Peyer's patch (tissue), 4 donors: ENCODE measurements around the gene IGFBP1. TPM values are rescaled to one million over a fixed set of nuclear protein-coding genes. Genes with fewer than 3 reads are reported as not detected.
A peak's percentile ranks its signal among the peaks of the same experiment; 100 is the strongest.

ENCODE experiments used
- DNase-seq, 3 donors: peaks; one replicate each; pipeline ENCODE4 v3.0.0-alpha.2; 2017 to 2019
- H3K27ac ChIP-seq, 4 donors: fragments of 200-600 bp; sonication (generic); one replicate each; pipeline ENCODE4 v1.5.1; 2016 to 2019
- H3K27me3 ChIP-seq, 2 donors: fragments of 200-600 bp; sonication (generic); one replicate each; pipeline ENCODE4 v1.5.1; 2019
- H3K36me3 ChIP-seq, 3 donors: fragments of 200-600 bp; sonication (generic); one replicate each; pipeline ENCODE4 v1.5.1; 2016 to 2019
- H3K4me1 ChIP-seq, 4 donors: fragments of 200-600 bp; sonication (generic); one replicate each; pipeline ENCODE4 v1.5.1; 2016 to 2019
- H3K4me3 ChIP-seq, 4 donors: fragments of 200-600 bp; sonication (generic); 1 replicate in 3 of 4; 2 replicates in 1 of 4; pipeline ENCODE4 v1.5.1; 2016 to 2019; ENCODE audit warnings: mild to moderate bottlenecking in 1 of 4
- H3K9me3 ChIP-seq, 4 donors: fragments of 200-600 bp; sonication (generic); one replicate each; pipeline ENCODE4 v1.5.1; 2016 to 2019; ENCODE audit warnings: mild to moderate bottlenecking in 1 of 4
- CTCF ChIP-seq, 6 experiments: fragments of 450-650 bp in 4 of 6; fragments of 200-600 bp in 2 of 6; sonication (generic) in 1 of 6; IDR thresholded peaks; one replicate each; pipeline ENCODE4 v1.5.1; 2017 to 2019; ENCODE audit warnings: antibody characterized with exemption in 6 of 6, mild to moderate bottlenecking in 3 of 6, moderate library complexity in 1 of 6
- POLR2A ChIP-seq, 2 donors: fragments of 450-650 bp; IDR thresholded peaks; one replicate each; pipeline ENCODE4 v1.5.1; 2017; ENCODE audit warnings: antibody characterized with exemption in 2 of 2, mild to moderate bottlenecking in 2 of 2, moderate library complexity in 2 of 2
- total RNA-seq, 4 donors: library from RNA; depleted of rRNA; stranded (reverse); fragments of >200 nt; gene quantifications; one replicate each; pipeline ENCODE4 v1.1.0, GENCODE V29; 2016

The IGFBP1 gene
- total RNA-seq, 4 donors from 2014 or later: not detected

DNA sequence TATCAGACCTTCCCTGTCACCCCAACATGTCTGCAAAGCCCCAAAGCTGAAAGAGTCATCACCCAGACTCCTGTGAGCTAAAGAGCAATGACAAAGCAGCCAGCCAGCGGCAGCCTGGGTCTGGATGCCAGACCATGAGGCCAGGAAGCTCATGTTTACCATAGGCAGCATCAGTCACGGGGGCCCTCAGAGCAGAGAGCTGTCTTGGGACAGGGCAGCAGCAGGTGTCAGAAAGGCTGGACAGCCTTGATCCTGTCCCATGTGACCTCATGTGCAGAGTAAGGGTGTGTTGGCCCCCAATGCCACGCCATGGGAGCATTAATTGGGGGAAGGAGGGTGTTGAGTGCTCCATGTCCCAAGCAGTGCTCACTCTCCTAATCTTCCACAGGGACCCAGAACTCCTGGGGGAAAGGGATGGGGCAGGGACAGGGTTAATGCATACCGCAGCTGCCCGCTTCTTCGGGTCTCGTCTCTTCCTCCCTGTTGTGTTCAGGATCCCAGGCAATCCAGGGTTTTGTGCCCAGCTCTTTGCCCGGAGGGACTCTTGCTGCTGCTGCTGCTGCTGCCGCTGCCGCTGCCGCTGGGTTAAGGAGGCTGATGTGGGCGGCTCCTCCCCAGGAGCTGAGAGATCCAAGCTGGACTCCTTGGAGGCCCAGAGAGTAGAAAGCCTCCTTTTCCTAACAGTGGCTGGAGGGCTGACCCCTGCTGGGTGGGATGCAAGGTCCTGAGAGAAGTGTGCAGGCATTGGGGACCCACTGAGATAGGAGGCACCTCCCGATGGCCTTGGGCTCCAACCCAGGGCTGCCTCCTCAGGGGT lies 22.5 kb upstream of the IGFBP1 start:
- no peak overlapping the region for H3K27ac ChIP-seq
- no peak overlapping the region for H3K4me3 ChIP-seq
- H3K4me1 ChIP-seq: no peaks in the 10 kb centered on the region
- H3K27me3 ChIP-seq: no peaks in the 10 kb centered on the region
- DNase-seq: no peak
- H3K9me3 ChIP-seq: no peaks in the 10 kb centered on the region
- no peak for TF ChIP-seq CTCF (IDR thresholded peaks at IDR 0.05)
- TF ChIP-seq POLR2A (IDR thresholded peaks at IDR 0.05): no peak
- H3K36me3 ChIP-seq: no peaks in the 10 kb centered on the region

DNA sequence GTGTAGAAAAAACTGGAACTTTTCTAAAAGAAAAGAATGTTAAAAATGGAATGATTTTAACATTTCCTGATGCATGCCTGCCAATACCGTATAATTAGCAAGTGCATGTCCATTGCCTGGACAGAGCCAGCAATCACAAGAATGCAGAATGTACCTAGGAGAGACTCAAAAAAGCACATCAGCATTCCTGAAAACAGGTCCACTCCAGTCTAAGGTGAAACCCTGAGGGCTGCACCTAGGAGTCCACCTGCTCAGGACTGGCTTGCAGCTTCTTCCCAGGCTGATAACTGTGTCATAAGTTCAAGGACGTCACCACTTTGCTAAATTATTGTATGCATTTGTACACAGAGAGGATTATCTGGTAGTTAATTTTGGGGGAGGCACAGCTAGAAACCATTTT lies 20.8 kb upstream of the IGFBP1 start:
- no peaks in the 10 kb centered on the region for H3K4me1 ChIP-seq
- H3K36me3 ChIP-seq: no peaks in the 10 kb centered on the region
- H3K9me3 ChIP-seq: no peaks in the 10 kb centered on the region
- no peaks in the 10 kb centered on the region for H3K27me3 ChIP-seq
- TF ChIP-seq POLR2A (IDR thresholded peaks at IDR 0.05): no peak
- no peak overlapping the region for H3K27ac ChIP-seq
- H3K4me3 ChIP-seq: no peak overlapping the region
- no peak for DNase-seq

GRCh38 chr7:45869426-45869825 lies 18.9 kb upstream of the IGFBP1 start:
- Histone ChIP-seq H3K27ac (no peak overlapping the region), H3K9me3 (no peaks in the 10 kb centered on the region), H3K27me3 (no peaks in the 10 kb centered on the region), H3K4me3 (no peak overlapping the region), H3K4me1 (no peaks in the 10 kb centered on the region), H3K36me3 (no peaks in the 10 kb centered on the region)
- TF ChIP-seq CTCF (IDR thresholded peaks at IDR 0.05) (no peak), POLR2A (IDR thresholded peaks at IDR 0.05) (no peak)
- no peak for DNase-seq

DNA sequence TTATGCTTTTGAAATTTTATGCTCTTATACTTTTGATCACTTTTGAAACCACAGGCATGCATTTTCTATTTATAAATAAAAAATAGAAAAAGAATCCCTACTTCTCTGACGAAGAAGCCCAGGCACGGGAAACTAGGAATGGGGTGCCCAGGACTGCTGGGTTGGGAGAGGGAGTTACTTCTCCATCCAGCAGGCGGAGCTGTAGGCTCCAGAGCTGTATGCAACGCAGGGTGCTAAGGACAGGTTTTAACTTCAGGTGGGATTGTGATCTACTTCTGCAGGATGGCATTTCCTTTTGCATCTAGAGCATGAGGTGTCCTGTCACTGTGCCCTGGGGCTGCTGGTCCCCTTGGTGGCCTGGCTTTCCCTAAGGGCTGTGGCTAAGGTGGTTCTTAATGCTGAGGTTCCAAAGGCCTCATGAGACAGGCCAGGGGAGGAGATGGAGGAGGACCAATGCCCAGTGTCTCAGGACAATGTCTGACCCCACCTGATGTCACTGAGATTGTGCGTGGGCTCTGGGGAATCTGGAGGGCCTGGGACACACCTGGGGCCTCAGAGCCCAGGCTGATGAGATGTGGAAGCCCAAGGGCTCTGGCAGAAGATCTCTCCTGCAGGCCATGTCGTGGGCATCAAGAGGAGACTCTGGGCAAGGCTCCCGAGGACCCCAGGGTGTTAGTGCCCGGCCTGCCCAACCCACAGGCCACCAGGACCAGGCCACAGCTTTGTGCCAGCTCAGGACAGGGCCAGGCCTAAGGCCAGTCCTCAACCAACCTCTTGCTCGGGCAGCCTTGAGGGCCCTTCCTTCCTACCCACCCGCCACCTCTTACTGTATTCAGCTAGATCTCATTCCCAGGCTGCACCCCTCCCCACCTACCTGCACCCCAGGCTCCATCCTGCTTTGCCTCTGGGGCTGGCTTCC lies 15.9 kb upstream of the IGFBP1 start:
- no peaks in the 10 kb centered on the region for H3K27me3 ChIP-seq
- no peak overlapping the region for H3K4me3 ChIP-seq
- peak in 2 of 6 experiments; percentile 16 to 18 for TF ChIP-seq CTCF (IDR thresholded peaks at IDR 0.05)
- no peak for TF ChIP-seq POLR2A (IDR thresholded peaks at IDR 0.05)
- DNase-seq: no peak
- no peaks in the 10 kb centered on the region for H3K9me3 ChIP-seq
- no peaks in the 10 kb centered on the region for H3K36me3 ChIP-seq
- H3K27ac ChIP-seq: no peak overlapping the region
- H3K4me1 ChIP-seq: no peaks in the 10 kb centered on the region

GRCh38 chr7:45873035-45873354 lies 15.3 kb upstream of the IGFBP1 start, which contains the start of gene CCDC201:
CCDC201 (minus strand) TSS chr7:45873082; CDS start chr7:45873007, 75 bp downstream.
- Histone ChIP-seq H3K4me3 (no peak within 1 kb of the TSS), H3K27me3 (no peaks in the 10 kb centered on the region), H3K27ac (no peak within 1 kb of the TSS), H3K9me3 (peaks cover 0 to 1% (median 0%) of the 10 kb centered on the region in 4 donors), H3K4me1 (no peaks in the 10 kb centered on the region), H3K36me3 (no peaks in the 10 kb centered on the region)
- TF ChIP-seq CTCF (IDR thresholded peaks at IDR 0.05): no peak
- no peak for TF ChIP-seq POLR2A (IDR thresholded peaks at IDR 0.05)
- DNase-seq: no peak

DNA sequence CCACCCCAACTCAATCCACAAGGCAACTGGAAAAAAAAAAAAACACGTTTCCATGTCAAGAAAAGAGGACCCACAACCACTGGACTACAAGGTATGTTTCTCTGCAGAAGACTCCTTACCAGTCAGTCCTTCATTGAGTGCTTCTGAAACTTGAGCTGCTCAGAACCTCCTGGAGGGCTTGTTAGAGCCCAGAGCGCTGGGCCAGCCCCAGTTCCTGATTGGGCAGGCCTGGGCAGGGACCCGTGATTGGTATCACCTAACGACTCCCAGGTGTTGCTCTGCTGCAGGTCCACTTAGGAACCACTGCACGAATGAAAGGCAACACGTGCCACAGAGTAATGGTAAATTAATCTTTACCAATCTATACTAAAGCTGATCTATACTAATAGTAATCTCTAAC lies 14.9 kb upstream of the IGFBP1 start:
- peaks cover 0 to 5% (median 1%) of the 10 kb centered on the region in 4 donors for H3K9me3 ChIP-seq
- H3K4me3 ChIP-seq: no peak overlapping the region
- H3K4me1 ChIP-seq: no peaks in the 10 kb centered on the region
- TF ChIP-seq CTCF (IDR thresholded peaks at IDR 0.05) (no peak), POLR2A (IDR thresholded peaks at IDR 0.05) (no peak)
- H3K27me3 ChIP-seq: no peaks in the 10 kb centered on the region
- no peaks in the 10 kb centered on the region for H3K36me3 ChIP-seq
- DNase-seq: no peak
- no peak overlapping the region for H3K27ac ChIP-seq
